ENCODE data around the gene HIPK1.

HIPK1 gene

GRCh38 chr1:113913887-113914664 lies 15.0 kb upstream of the HIPK1 start:
- DNase-seq = no peak

DNA sequence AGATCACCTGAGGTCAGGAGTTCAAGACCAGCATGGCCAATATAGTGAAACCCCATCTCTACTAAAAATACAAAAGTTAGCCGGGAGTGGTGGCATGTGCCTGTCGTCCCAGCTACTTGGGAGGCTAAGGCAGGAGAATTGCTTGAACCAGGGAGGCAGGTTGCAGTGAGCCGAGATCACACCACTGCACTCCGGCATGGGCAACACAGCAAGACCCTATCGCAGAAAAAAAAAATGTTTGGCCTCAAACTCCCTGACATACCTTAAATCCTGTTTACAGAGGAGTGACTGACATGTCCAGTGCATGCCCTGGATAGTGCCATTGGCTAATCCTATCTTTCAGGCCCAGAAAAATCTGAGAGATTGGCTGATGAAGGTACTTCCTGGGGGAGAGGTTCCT lies 12.2 kb upstream of the HIPK1 start:
- DNase-seq = no peak

GRCh38 chr1:113917400-113918082 lies 11.6 kb upstream of the HIPK1 start:
- DNase-seq = no peak

- no peak for DNase-seq
Measured at GRCh38 chr1:113918243-113918642, 10.9 kb upstream of the HIPK1 start.

DNA sequence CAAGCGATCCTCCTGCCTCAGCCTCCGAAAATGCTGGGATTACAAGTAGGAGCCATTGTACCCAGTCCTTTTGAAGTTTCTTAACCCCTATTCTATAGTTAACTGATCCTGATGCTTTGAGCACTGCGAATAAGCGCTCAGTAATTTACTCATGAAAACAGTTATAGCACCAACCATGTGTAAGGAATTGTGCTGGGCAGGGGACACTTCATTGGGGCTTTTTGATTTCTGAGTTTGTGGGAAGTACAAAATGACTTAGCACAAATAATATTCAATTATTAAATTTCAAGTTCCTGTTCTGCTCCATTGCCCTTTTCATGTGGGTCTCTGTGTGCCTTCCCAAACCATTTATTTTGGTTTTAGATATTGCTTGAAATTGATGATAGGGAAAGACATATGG lies 6.2 kb upstream of the HIPK1 start:
- no peak for DNase-seq

DNA sequence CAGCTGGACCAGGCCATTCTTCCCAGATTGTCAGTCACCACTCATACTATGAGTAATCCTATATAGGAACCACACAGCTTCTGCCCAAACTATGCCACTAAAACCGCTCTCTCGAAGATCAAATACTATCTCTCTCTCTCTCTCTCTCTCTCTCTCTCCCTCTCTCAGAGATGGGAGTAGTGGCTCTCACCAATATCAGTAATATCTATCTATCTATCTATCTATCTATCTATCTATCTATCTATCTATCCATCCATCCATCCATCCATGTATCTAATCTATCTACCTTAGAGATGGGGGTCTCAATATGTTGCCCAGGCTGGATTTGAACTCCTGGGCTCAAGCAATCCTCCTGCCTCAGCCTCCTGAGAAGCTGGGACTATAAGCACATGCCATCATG lies 4.7 kb upstream of the HIPK1 start:
- no peak for DNase-seq

GRCh38 chr1:113928187-113928930 lies 765 bp upstream of the HIPK1 start:
- no peak for DNase-seq

DNA sequence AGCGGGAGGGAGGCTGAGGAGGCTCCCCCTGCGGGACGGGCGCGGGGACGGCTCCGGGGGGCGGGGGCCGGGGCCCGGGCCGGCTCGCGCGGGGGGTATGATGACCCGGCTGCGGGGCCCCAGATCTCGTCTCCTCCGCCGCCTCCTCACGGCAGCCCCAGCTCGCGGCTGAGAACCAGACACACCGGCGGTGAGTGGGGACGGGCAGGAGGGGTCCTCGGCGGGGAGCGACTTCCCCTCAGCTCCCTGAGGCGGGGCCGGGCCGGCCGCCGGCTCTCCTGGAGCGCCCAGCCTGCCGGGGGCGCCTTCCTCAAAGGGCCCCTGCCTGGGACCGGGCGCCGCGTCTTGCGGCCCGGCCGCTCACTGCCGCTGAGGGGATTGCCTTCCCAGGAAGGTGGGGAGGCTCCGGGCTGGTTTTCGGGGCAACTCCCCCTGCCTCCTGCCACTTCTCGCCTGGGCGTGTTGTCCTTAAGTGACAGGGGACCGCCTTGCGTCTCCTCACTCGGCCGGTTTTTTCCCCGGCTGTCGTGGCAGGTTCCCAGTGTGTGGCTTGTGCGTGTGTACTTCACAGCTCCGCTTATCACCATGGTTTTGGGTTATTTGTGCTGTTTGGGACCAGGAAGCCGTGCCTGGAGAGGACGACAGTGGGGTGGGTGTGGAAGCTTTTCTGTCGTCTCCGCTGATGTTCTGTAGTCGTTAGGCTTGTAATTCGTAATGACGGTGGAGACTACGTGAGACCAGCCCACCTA lies 800 bp downstream of the HIPK1 start:
- DNase-seq = peak; percentile 61

DNA sequence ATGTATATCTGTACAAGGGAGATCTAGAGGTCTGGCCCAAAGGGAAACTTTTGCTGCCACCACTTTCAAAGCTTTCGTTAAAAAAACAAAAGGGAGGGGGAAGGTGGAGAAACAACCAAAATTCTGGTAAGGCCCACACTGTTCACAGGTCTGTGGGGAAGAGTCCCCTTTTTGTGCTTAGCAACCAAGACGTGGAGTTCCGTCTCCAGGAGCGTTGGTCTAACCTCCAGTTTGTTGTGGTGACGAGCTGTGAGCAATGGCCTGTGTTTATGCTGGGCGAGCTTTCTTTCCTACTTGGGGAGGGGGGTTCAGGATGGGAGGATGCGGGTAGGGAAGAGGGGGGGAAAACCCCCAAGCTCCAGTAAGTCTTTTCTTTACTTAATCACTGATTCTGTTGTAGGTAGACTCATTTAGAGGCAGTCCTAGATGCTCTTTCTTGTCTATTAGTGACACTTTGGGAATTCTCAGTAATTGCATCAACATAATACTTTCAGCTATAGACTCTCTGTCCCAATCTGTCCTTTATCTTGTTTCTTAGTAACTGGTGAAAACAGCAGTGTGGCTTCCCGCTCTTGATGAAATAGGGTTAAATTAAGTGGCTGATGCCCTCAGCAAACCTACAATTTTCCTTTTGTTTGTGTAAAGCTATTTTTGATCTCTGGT lies 1.5 kb downstream of the HIPK1 start:
- peak; percentile 77 for DNase-seq

GRCh38 chr1:113931451-113931851 lies 2.3 kb downstream of the HIPK1 start:
- DNase-seq = peak; percentile 51

GRCh38 chr1:113934006-113934405 lies 4.9 kb downstream of the HIPK1 start:
- no peak for DNase-seq

DNA sequence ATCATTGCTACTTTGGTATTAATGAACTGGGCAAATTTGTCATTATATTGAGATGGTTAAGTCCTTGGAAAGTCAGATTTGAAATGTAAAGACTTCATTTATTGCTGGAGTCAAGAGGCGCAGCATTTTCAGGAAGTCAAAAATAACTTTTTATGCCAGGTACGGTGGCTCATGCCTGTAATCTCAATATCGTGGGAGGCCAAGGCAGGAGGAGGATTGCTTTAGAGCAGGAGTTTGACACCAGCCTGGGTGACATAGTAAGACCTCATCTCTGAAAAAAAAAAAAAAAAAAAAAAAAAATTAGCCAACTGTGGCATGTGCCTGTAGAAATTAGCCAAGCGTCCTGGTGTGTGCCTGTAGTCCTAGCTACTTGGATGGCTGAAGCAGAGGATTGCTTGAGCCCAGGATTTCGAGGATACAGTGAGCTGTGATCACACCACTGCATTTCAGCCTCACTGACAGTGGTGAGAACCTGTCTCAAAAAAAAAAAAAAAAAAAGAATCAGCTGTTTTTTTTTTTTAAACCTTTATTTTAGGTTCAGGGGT lies 5.5 kb downstream of the HIPK1 start:
- no peak for DNase-seq

- DNase-seq = no peak
Measured at GRCh38 chr1:113935176-113935575, 6.1 kb downstream of the HIPK1 start.

- DNase-seq = no peak
Measured at GRCh38 chr1:113935970-113936369, 6.8 kb downstream of the HIPK1 start.

DNA sequence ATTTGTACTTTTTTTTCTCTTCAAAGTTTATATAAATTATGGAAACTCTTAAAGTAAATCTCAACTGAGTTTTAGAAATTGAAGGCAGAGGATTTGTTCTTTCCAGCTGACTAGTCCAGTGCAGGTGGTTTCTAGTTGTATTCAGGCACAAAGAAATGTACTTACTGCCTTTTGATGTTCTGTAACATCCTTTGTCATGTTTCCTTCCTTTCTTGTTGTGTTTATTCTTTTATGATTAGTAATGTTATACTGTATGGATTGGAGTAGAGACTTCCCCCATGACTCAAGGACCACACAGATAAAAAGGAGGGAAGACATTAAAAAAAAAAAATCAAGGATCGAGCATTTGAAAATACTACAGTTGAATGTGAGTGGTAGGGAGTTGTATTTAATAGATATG lies 8.0 kb downstream of the HIPK1 start:
- DNase-seq = no peak

- DNase-seq = no peak
Measured at GRCh38 chr1:113938192-113938591, 9.1 kb downstream of the HIPK1 start.

- peak; percentile 63 for DNase-seq
Measured at GRCh38 chr1:113940365-113941244, 11.5 kb downstream of the HIPK1 start.

DNA sequence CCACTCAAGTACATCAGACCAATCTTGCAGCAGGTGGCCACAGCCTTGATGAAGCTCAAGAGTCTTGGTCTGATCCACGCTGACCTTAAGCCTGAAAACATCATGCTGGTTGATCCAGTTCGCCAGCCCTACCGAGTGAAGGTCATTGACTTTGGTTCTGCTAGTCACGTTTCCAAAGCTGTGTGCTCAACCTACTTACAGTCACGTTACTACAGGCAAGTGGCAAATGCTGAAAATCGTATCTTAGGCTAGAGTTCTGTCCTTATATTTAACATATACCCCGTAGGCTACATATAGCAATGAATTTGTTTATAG lies 12.1 kb downstream of the HIPK1 start:
- no peak for DNase-seq

DNA sequence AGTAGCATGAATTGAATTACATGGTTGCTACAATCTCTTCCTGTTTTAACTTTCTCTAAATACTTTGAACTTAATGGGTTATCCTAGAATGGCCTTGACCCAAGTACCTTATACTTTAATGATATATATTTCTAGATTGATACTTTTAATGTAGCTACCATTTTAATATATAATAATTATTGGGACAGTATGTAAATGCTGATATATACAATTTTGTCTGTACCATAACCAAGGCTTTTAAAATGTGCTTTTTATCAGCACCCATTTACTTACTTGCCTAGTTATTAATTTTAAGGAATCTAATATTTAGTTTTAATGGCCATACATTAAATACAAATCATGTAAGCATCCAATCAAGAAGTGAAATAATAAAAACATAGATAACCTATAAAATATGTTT lies 13.4 kb downstream of the HIPK1 start:
- DNase-seq = no peak

- no peak for DNase-seq
Measured at GRCh38 chr1:113943028-113943811, 14.1 kb downstream of the HIPK1 start.

DNA sequence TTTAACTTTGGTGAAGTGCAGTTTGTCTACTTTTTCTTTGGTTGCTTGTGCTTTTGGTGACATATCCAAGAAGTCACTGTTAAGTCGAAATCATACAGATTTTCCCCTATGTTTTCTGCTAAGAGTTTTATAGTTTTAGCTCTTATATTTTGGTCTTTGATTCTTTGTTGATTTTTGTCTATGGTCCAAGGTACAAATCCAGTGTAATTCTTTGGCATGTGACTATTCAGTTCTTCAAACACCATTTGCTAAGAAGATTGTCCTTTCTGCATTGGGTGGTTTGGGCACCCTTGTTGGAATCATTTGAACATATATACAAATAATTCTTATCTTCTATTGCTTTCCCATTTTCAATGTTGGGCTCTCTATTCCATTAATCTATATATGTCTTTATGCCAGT lies 16.2 kb downstream of the HIPK1 start:
- no peak for DNase-seq
